ENCODE measurements around the gene FLVCR2.

- TF ChIP-seq CTCF (IDR thresholded peaks at IDR 0.05) (no peak), POLR2A (IDR thresholded peaks at IDR 0.05) (no peak)
Observed at GRCh38 chr14:75607842-75608640, 29.6 kb downstream of the FLVCR2 start.
